Left lung (tissue), 10 donors: ENCODE results near the gene GDPD3. TPM values are rescaled to one million over a fixed set of nuclear protein-coding genes. Genes with fewer than 3 reads are reported as not detected.

Experiments
- ATAC-seq: fragments of 200-7000 bp; cut with Tn5 transposase; one replicate; pipeline ENCODE4 v1.9.1; 2020; ENCODE audit warnings: moderate library complexity
- DNase-seq, 4 donors: peaks; one replicate each; pipeline ENCODE4 v3.0.0-alpha.2; 2013 to 2020
- H3K27ac ChIP-seq, 2 donors: fragments of 200-600 bp; sonication (generic) in 1 of 2; one replicate each; pipeline versions ENCODE4 v1.5.0 to v1.8.0; 2020 to 2021
- H3K27me3 ChIP-seq, 2 donors: fragments of 200-600 bp; sonication (generic) in 1 of 2; one replicate each; pipeline versions ENCODE4 v1.5.0 to v1.8.0; 2020 to 2021
- H3K36me3 ChIP-seq, 2 donors: fragments of 200-600 bp; sonication (generic) in 1 of 2; one replicate each; pipeline versions ENCODE4 v1.5.0 to v1.8.0; 2020 to 2021
- H3K4me1 ChIP-seq, 2 donors: fragments of 200-600 bp; one replicate each; pipeline ENCODE4 v1.8.0; 2021
- H3K4me3 ChIP-seq, 2 donors: fragments of 200-600 bp; sonication (generic) in 1 of 2; one replicate each; pipeline versions ENCODE4 v1.5.0 to v1.8.0; 2020 to 2021; ENCODE audit warnings: mild to moderate bottlenecking in 1 of 2
- H3K9me3 ChIP-seq, 2 donors: fragments of 200-600 bp; sonication (generic) in 1 of 2; one replicate each; pipeline versions ENCODE4 v1.5.0 to v1.8.0; 2020 to 2021
- intact Hi-C, 2 donors: fragments of 100-400 bp; cut with DNase I; formaldehyde crosslinking; loops; one replicate each; pipeline versions ENCODE4 v1.11.2 to v1.14.2; 2022
- polyA plus RNA-seq, 6 donors: library from polyadenylated mRNA; unstranded; fragments of 120-200 nt; gene quantifications; one replicate each; pipeline ENCODE4 v1.2.1, GENCODE V29; 2013; ENCODE audit not compliant: insufficient read length in 6 of 6
- total RNA-seq, 2 donors: library from RNA; stranded (reverse); fragmentation: NEBNext Ultra II Directional; extraction: Animal tissue kit (Norgen Biotek cat#: 25700); gene quantifications; one replicate each; pipeline ENCODE4 v1.2.1, GENCODE V29; 2021
- TF ChIP-seq, protein P1 (sequence below), 2 donors: fragments of 200-600 bp; sonication (generic) in 1 of 2; IDR thresholded peaks; one replicate each; pipeline versions ENCODE4 v1.5.0 to v1.8.0; 2021; ENCODE audit warnings: antibody characterized with exemption in 2 of 2
- donor health status: DM: no; HTN: yes; CAD: no.
- donor health status: DM: no; HTN: no; CAD: no.

Gene GDPD3
- total and polyA plus RNA-seq, 8 donors = 5.6 to 20.3 (median 14.6) TPM

DNA sequence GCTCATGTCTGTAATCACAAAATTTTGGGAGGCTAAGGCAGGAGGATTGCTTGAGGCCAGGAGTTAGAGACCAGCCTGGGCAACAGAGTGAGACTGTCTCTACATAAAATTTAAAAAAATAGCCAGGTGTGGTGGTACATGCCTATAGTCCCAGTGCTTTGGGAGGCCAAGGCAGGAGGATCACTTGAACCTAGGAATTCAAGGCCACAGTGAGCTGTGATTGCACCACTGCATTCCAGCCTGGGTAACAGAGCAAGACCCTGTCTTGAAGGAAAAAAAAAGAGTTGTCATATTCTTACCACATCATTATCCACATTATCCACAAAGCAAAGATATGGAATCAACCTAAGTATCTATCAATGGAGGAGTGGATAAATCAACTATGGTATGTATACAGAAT, 30.7 kb upstream of the GDPD3 start:
- ATAC-seq = no peak
- H3K4me1 ChIP-seq = peaks cover 0 to 20% of the 10 kb centered on the region in 2 donors

DNA sequence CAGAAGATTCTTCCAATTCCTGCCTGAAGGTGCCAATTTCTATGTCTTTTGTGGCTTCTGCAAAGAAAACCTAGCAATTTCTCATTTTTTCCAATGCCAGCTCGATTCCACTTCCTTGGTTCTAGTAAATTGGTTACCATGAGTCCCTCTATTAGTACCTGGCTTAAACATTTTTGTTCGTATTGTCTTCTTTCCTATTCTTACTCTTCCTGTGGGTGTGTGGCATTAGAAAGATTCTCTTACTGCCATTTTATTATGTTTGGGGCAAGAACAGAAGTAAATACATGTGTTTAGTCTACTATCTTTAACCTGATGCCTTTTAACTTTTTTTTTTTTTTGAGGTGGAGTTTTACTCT, 30.0 kb upstream of the GDPD3 start:
- Histone ChIP-seq H3K4me1 (peaks cover 0 to 22% of the 10 kb centered on the region in 2 donors), H3K27ac (no peak overlapping the region), H3K9me3 (no peaks in the 10 kb centered on the region), H3K36me3 (no peaks in the 10 kb centered on the region), H3K27me3 (no peaks in the 10 kb centered on the region), H3K4me3 (no peak overlapping the region)
- ATAC-seq (no peak), DNase-seq (no peak)
- intact Hi-C loops = no loop called here
- TF ChIP-seq, protein P1, sequence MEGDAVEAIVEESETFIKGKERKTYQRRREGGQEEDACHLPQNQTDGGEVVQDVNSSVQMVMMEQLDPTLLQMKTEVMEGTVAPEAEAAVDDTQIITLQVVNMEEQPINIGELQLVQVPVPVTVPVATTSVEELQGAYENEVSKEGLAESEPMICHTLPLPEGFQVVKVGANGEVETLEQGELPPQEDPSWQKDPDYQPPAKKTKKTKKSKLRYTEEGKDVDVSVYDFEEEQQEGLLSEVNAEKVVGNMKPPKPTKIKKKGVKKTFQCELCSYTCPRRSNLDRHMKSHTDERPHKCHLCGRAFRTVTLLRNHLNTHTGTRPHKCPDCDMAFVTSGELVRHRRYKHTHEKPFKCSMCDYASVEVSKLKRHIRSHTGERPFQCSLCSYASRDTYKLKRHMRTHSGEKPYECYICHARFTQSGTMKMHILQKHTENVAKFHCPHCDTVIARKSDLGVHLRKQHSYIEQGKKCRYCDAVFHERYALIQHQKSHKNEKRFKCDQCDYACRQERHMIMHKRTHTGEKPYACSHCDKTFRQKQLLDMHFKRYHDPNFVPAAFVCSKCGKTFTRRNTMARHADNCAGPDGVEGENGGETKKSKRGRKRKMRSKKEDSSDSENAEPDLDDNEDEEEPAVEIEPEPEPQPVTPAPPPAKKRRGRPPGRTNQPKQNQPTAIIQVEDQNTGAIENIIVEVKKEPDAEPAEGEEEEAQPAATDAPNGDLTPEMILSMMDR (IDR thresholded peaks at IDR 0.05) = no peak

More for the DNA sequence above, 30.7 kb upstream of the GDPD3 start:
- intact Hi-C loops = no loop called here
- TF ChIP-seq, protein P1 (IDR thresholded peaks at IDR 0.05) = no peak
- no peak overlapping the region for H3K27ac ChIP-seq
- no peaks in the 10 kb centered on the region for H3K27me3 ChIP-seq
- DNase-seq = no peak
- peaks cover under 1 to 3% of the 10 kb centered on the region in 2 donors for H3K9me3 ChIP-seq
- no peak overlapping the region for H3K4me3 ChIP-seq
- H3K36me3 ChIP-seq = no peaks in the 10 kb centered on the region

DNA sequence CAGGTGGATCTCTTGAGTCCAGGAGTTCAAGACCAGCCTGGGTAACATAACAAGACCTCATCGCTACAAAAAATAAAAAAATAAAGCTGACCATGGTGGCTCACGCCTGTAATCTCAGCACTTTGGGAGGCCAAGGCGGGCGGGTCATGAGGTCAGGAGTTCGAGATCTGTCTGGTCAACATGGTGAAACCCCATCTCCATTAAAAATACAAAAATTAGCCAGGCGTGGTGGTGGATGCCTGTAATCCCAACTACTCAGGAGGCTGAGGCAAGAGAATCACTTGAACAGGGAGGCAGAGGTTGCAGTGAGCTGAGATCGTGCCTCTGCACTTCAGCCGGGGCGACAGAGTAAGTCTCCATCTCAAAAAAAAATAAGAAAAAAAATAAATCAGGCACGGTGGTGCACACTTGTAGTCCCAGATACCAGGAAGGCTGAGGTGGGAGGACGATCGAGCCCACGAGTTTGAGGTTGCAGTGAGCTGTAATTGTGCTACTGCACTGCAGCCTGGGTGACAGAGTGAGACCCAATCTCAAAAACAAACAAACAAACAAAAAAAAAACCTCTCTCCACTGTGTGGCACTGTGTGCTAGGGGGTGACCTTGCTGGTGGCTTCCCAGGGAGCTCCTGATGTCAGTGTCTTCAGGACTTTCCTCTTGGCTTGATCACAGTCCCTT, 29.5 kb upstream of the GDPD3 start:
- H3K4me1 ChIP-seq = peaks cover 0 to 27% of the 10 kb centered on the region in 2 donors
- H3K4me3 ChIP-seq = no peak overlapping the region
- ATAC-seq (peak; percentile 32), DNase-seq (no peak)
- TF ChIP-seq, protein P1 (IDR thresholded peaks at IDR 0.05) = no peak
- H3K36me3 ChIP-seq = no peaks in the 10 kb centered on the region
- no peak overlapping the region for H3K27ac ChIP-seq
- no peaks in the 10 kb centered on the region for H3K9me3 ChIP-seq
- H3K27me3 ChIP-seq = no peaks in the 10 kb centered on the region
- intact Hi-C loops = no loop called here

DNA sequence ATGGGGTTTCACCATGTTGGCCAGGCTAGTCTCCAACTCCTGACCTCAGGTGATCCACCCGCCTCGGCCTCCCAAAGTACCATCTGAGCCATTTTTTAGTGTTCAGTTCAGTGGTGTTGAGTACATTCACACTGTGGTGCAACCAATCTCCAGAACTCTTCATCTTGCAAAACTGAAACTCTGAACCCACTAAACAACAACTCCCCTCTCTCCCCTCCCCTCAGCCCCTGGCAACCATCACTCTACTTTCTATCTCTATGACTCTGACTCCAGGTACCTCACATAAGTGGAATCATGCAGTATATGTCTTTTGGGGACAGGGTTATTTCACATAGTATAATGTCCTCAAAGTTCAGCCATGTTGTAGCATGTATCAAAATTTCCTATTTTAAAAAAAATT, 28.4 kb upstream of the GDPD3 start:
- H3K9me3 ChIP-seq = no peaks in the 10 kb centered on the region

More for the DNA sequence above, 28.4 kb upstream of the GDPD3 start:
- TF ChIP-seq, protein P1 (IDR thresholded peaks at IDR 0.05) = no peak
- ATAC-seq = no peak
- Histone ChIP-seq H3K36me3 (no peaks in the 10 kb centered on the region), H3K4me1 (peaks cover 0 to 29% of the 10 kb centered on the region in 2 donors), H3K27me3 (no peaks in the 10 kb centered on the region), H3K27ac (no peak overlapping the region), H3K4me3 (no peak overlapping the region)
- no peak for DNase-seq
- intact Hi-C loops = no loop called here
